NCI-H526 (cell line): Measurements from ENCODE around the gene PUM1.

Experiments used
- DNase-seq, 2 experiments: peaks; one replicate each; lab custom pipeline; 2025; lab: John Stamatoyannopoulos, UW

PUM1 gene

DNA sequence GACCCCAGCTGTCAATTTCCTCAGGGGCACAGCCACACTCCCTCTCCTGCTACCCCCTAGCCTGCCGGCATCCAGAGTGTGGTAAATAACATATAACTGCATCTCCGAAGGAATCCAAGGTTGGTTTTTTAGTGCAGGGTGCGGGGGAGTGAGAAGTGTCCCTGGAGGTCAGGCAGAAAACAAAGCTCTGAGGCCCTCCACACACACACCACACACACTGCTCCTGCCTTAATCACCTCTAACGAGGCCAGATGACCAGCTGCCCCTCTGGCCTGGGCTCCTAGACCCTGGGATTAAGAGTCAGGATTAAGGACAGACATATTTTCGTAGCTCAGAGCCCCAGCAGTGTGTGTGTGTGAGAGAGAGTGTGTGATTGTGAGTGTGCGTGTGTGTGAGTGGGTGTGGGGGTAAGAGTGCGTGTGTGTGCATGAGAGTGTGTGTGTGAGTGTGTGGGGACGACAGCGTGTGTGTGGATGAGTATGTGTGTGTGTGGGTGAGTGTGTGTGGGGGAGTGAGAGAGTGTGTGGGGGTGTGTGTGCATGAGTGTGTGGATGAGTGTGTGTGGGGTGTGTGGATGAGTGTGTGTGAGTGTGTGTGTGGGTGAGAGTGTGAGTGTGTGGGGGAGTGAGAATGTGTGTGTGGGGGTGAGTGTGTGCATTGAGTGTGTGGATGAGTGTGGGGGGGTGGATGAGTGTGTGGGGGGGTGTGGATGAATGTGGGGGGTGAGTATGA, 171.6 kb downstream of the PUM1 start:
- no peak for DNase-seq

GRCh38 chr1:30892671-30893073, 172.8 kb downstream of the PUM1 start:
- no peak for DNase-seq

DNA sequence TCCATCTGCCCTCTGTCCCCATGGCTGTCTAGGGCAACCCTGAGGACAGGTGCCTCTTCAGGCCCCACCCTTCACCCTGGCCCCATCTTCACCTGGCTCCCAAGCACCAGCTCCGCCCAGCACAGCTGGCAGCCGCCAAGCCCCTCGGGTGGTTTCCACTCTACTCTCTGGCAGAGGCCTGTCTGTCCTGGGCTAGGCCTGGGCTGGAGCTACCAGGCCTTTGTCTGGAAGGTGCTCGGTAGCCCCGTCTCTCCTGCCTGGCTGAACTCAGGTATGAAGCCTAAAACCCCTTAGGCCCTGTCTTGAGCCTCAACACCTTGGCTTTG, 174.3 kb downstream of the PUM1 start:
- no peak for DNase-seq

- DNase-seq, result no peak
These were observed 174.9 kb downstream of the PUM1 start for GRCh38 chr1:30890502-30891226.

- no peak for DNase-seq
These were observed 176.0 kb downstream of the PUM1 start for GRCh38 chr1:30889511-30889910.

- DNase-seq, result no peak
These were observed 176.5 kb downstream of the PUM1 start for GRCh38 chr1:30888975-30889374.

GRCh38 chr1:30888391-30888790, 177.1 kb downstream of the PUM1 start:
- DNase-seq, result peak; percentile 73 to 79

- peak; percentile 78 to 89 for DNase-seq
These were observed 177.8 kb downstream of the PUM1 start for GRCh38 chr1:30887485-30888315.

- DNase-seq, result peak in 1 of 2 experiments; percentile 55
These were observed 178.6 kb downstream of the PUM1 start for GRCh38 chr1:30886710-30887428.

- no peak for DNase-seq
These were observed 179.7 kb downstream of the PUM1 start for GRCh38 chr1:30885570-30886522.

- no peak for DNase-seq
These were observed 180.8 kb downstream of the PUM1 start for GRCh38 chr1:30884723-30885122.

DNA sequence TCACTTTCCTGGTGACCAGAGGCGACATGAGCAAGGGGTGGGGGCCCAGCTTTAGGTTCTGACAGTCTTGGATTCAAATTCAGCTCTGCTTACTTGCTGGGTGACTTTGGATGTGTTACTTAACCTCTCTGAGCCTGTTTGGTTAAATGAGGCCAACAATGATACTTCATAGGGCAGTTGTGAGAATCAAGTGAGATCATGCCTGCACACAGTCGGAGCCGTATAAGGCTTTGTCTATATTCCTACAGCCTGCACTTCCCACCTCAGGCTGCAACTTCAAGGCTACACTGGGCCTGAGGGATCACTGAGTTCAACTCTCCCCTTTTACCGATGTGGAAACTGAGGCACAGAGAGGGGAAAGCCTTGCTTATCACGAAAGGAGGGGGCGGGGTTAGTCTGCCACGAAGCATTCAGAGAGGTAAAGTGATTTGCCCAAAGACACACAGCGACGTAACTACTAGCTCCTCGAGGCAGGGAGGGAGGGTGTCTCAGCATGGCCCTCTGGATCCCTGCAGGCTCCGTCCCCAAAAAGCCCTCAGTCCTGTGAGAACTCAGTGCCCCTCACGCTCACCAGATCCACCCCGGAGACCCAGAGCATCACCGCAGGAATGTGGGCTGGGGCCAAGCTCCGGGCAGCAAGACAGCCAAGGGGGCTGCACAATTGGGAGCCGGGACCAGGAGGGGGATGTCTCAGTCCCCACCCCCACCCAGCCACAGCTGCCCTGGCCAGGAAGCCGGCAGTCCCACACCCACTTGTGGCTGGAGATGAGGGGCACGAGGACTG, 181.9 kb downstream of the PUM1 start:
- no peak for DNase-seq

- no peak for DNase-seq
These were observed 182.7 kb downstream of the PUM1 start for GRCh38 chr1:30882678-30883388.
